Measurements from ENCODE around the gene ULBP2.

ULBP2 gene

GRCh38 chr6:149941583-149942460 is at the start of gene ULBP2:
Gene ULBP2 (plus strand): TSS chr6:149942014. CDS start chr6:149942073, 59 bp downstream.
- H3K4me3 ChIP-seq (ENCODE audit: low read depth, low read length), result peak within 1 kb of the TSS; percentile 81
- no peak for TF ChIP-seq CTCF (IDR thresholded peaks at IDR 0.05; ENCODE audit: low read depth, low read length)

GRCh38 chr6:149895048-149895590 is 46.7 kb upstream of the ULBP2 start:
- H3K4me3 ChIP-seq (ENCODE audit: low read depth, low read length), result no peak overlapping the region
- TF ChIP-seq CTCF (IDR thresholded peaks at IDR 0.05; ENCODE audit: low read depth, low read length), result no peak

GRCh38 chr6:149895833-149896271 is 46.0 kb upstream of the ULBP2 start:
- H3K4me3 ChIP-seq (ENCODE audit: low read depth, low read length), result no peak overlapping the region
- no peak for TF ChIP-seq CTCF (IDR thresholded peaks at IDR 0.05; ENCODE audit: low read depth, low read length)

GRCh38 chr6:149896491-149896890 is 45.3 kb upstream of the ULBP2 start:
- TF ChIP-seq CTCF (IDR thresholded peaks at IDR 0.05; ENCODE audit: low read depth, low read length), result no peak
- no peak overlapping the region; the same call in 1 of the 2 replicates for H3K4me3 ChIP-seq (ENCODE audit: low read depth, low read length)

- no peak for TF ChIP-seq CTCF (IDR thresholded peaks at IDR 0.05; ENCODE audit: low read depth, low read length)
- peak overlapping the region; percentile 53 for H3K4me3 ChIP-seq (ENCODE audit: low read depth, low read length)
Observed at GRCh38 chr6:149897015-149897697, 44.7 kb upstream of the ULBP2 start.

- no peak for TF ChIP-seq CTCF (IDR thresholded peaks at IDR 0.05; ENCODE audit: low read depth, low read length)
- peak within 1 kb of the TSS; percentile 53 for H3K4me3 ChIP-seq (ENCODE audit: low read depth, low read length)
Observed at GRCh38 chr6:149897855-149898744, 43.7 kb upstream of the ULBP2 start, which contains the start of gene RAET1E. Gene RAET1E (minus strand): TSS chr6:149898113. CDS start chr6:149890901, 7,212 bp downstream.

Data from WI38 (cell line).